IMR-90 (cell line): ENCODE measurements around the gene ANKRD63. TPM values are rescaled to one million over a fixed set of nuclear protein-coding genes. Genes with fewer than 3 reads are reported as not detected.

Experiments used
- ATAC-seq: fragments of 200-7000 bp; cut with Tn5 transposase; 2 replicates; pipeline ENCODE4 v1.9.1; 2020; ENCODE audit warnings: low read depth, mild to moderate bottlenecking, moderate library complexity
- BruUV-seq: library from RNA; stranded (reverse); fragments of 400-500 nt; replicated peaks from 2 replicates; lab custom pipeline; 2021; lab: Mats Ljungman, UMichigan
- CTCF ChIA-PET: fragments of 300-600 bp; formaldehyde crosslinking; extraction: SDS; loops from one replicate; lab custom pipeline; 2021; ENCODE audit warnings: antibody characterized with exemption; lab: Yijun Ruan, JAX
- POLR2A ChIA-PET: fragments of 300-600 bp; sonication (Branson Sonifier 250); formaldehyde crosslinking; loops from one replicate; lab custom pipeline; 2022; ENCODE audit warnings: antibody characterized with exemption; ENCODE audit not compliant: unreplicated experiment; lab: Charles Lee
- DNase-seq: peaks from one replicate; pipeline ENCODE4 v3.0.0; 2013
- H2AFZ ChIP-seq: replicated peaks from 2 replicates; pipeline ENCODE3; 2013; ENCODE audit warnings: low read length, mild to moderate bottlenecking; ENCODE audit not compliant: poor library complexity
- H2AK5ac ChIP-seq: 2 replicates; pipeline ENCODE4 v1.6.1; 2013; ENCODE audit warnings: low read depth, low read length, inconsistent platforms
- H2AK9ac ChIP-seq: replicated peaks from 2 replicates; pipeline ENCODE3; 2013; ENCODE audit warnings: mild to moderate bottlenecking, low read depth, low read length, moderate library complexity; ENCODE audit not compliant: poor library complexity
- H2BK120ac ChIP-seq: 2 replicates; pipeline ENCODE4 v1.6.1; 2013; ENCODE audit warnings: low read depth, low read length, inconsistent platforms
- H2BK15ac ChIP-seq: 3 replicates; pipeline ENCODE4 v1.6.1; 2013; ENCODE audit warnings: low read depth, low read length, inconsistent platforms
- H2BK20ac ChIP-seq: 2 replicates; pipeline ENCODE4 v1.6.1; 2013; ENCODE audit warnings: low read depth, mild to moderate bottlenecking, inconsistent platforms, low read length, moderate library complexity
- H2BK5ac ChIP-seq: 2 replicates; pipeline ENCODE4 v1.6.1; 2013; ENCODE audit warnings: mild to moderate bottlenecking, low read depth, low read length, inconsistent platforms; ENCODE audit not compliant: poor library complexity, severe bottlenecking
- H3K14ac ChIP-seq: replicated peaks from 2 replicates; pipeline ENCODE4 v1.6.1; 2013; ENCODE audit warnings: low read depth, low read length, inconsistent platforms
- H3K18ac ChIP-seq: 2 replicates; pipeline ENCODE4 v1.6.1; 2013; ENCODE audit warnings: low read depth, low read length, control low read depth
- H3K23ac ChIP-seq: 2 replicates; pipeline ENCODE4 v1.6.1; 2013; ENCODE audit warnings: low read depth, low read length, inconsistent platforms
- H3K27ac ChIP-seq: 2 replicates; pipeline ENCODE4 v1.5.1; 2013; ENCODE audit warnings: mild to moderate bottlenecking, control low read depth, low read length; ENCODE audit not compliant: insufficient read depth
- H3K27me3 ChIP-seq: 2 replicates; pipeline ENCODE4 v1.6.1; 2013; ENCODE audit warnings: low read length; ENCODE audit not compliant: control insufficient read depth, insufficient read depth
- H3K36me3 ChIP-seq: 2 replicates; pipeline ENCODE4 v1.6.1; 2013; ENCODE audit warnings: low read length, mixed read lengths; ENCODE audit not compliant: control insufficient read depth, insufficient read depth
- H3K4ac ChIP-seq: 2 replicates; pipeline ENCODE4 v1.6.1; 2013; ENCODE audit warnings: low read depth, low read length, inconsistent platforms
- H3K4me1 ChIP-seq: 2 replicates; pipeline ENCODE4 v1.6.1; 2013; ENCODE audit warnings: low read length, mixed read lengths; ENCODE audit not compliant: control insufficient read depth, insufficient read depth
- H3K4me2 ChIP-seq: 2 replicates; pipeline ENCODE4 v1.6.1; 2013; ENCODE audit warnings: low read depth, mild to moderate bottlenecking, control low read depth, low read length, moderate library complexity
- H3K4me3 ChIP-seq: 2 replicates; pipeline ENCODE4 v1.5.1; 2013; ENCODE audit warnings: low read depth, mild to moderate bottlenecking, control low read depth, low read length, moderate library complexity; ENCODE audit not compliant: insufficient read depth
- H3K56ac ChIP-seq: 2 replicates; pipeline ENCODE4 v1.6.1; 2013; ENCODE audit warnings: low read length, inconsistent platforms; ENCODE audit not compliant: insufficient read depth; ENCODE audit errors: extremely low read depth
- H3K79me1 ChIP-seq, 2 experiments: 2 replicates each; pipeline ENCODE4 v1.6.1; 2013; ENCODE audit warnings: low read length in 2 of 2, inconsistent platforms in 1 of 2, low read depth in 1 of 2
- H3K9ac ChIP-seq: 2 replicates; pipeline ENCODE4 v1.6.1; 2013; ENCODE audit warnings: low read depth, low read length, control low read depth
- H3K9me1 ChIP-seq: 2 replicates; pipeline ENCODE4 v1.6.1; 2013; ENCODE audit warnings: low read length, inconsistent platforms; ENCODE audit not compliant: insufficient read depth
- H3K9me3 ChIP-seq: 2 replicates; pipeline ENCODE4 v1.6.1; 2013; ENCODE audit warnings: low read length; ENCODE audit not compliant: control insufficient read depth, insufficient read depth
- H4K20me1 ChIP-seq: 2 replicates; pipeline ENCODE4 v1.6.1; 2013; ENCODE audit warnings: low read length, inconsistent platforms; ENCODE audit not compliant: insufficient read depth
- H4K5ac ChIP-seq: 2 replicates; pipeline ENCODE4 v1.6.1; 2013; ENCODE audit warnings: mild to moderate bottlenecking, low read depth, low read length, control low read depth
- H4K8ac ChIP-seq, 2 experiments: 2 replicates each; pipeline ENCODE4 v1.6.1; 2013; ENCODE audit warnings: low read depth in 2 of 2, low read length in 2 of 2, control low read depth in 1 of 2, inconsistent platforms in 1 of 2
- H4K91ac ChIP-seq: 2 replicates; pipeline ENCODE4 v1.6.1; 2013; ENCODE audit warnings: low read depth, low read length, inconsistent platforms; ENCODE audit not compliant: insufficient read depth
- CEBPB ChIP-seq: IDR thresholded peaks from 2 replicates; pipeline ENCODE4 v1.6.1; 2012; ENCODE audit warnings: low read depth, low read length, improper control_type of control experiment
- CHD1 ChIP-seq: IDR thresholded peaks from 2 replicates; pipeline ENCODE4 v1.6.1; 2012; ENCODE audit warnings: low read depth, low read length, improper control_type of control experiment
- CTCF ChIP-seq: conservative IDR thresholded peaks from 2 replicates; pipeline ENCODE4 v1.5.1; 2012; ENCODE audit warnings: mild to moderate bottlenecking, low read depth, low read length, improper control_type of control experiment
- FOS ChIP-seq: fragments of 150-350 bp; IDR thresholded peaks from 2 replicates; pipeline ENCODE4 v1.6.1; 2016; ENCODE audit warnings: low read depth, low read length
- MAZ ChIP-seq: IDR thresholded peaks from 2 replicates; pipeline ENCODE4 v1.6.1; 2012; ENCODE audit warnings: low read depth, mild to moderate bottlenecking, low read length, improper control_type of control experiment, moderate library complexity, borderline replicate concordance
- MXI1 ChIP-seq: IDR thresholded peaks from 2 replicates; pipeline ENCODE4 v1.6.1; 2012; ENCODE audit warnings: low read depth, mild to moderate bottlenecking, low read length, moderate library complexity, borderline replicate concordance
- NFE2L2 ChIP-seq: fragments of 150-350 bp; IDR thresholded peaks from 2 replicates; pipeline ENCODE4 v1.6.1; 2016; ENCODE audit warnings: low read depth, mild to moderate bottlenecking, low read length
- POLR2A ChIP-seq: IDR thresholded peaks from 2 replicates; pipeline ENCODE4 v1.6.1; 2012; ENCODE audit warnings: mild to moderate bottlenecking, low read depth, low read length
- RAD21 ChIP-seq: IDR thresholded peaks from 2 replicates; pipeline ENCODE4 v1.6.1; 2012; ENCODE audit warnings: low read length, improper control_type of control experiment
- RCOR1 ChIP-seq: IDR thresholded peaks from 2 replicates; pipeline ENCODE4 v1.6.1; 2012; ENCODE audit warnings: mild to moderate bottlenecking, low read length, improper control_type of control experiment; ENCODE audit not compliant: insufficient replicate concordance
- RFX5 ChIP-seq: IDR thresholded peaks from 2 replicates; pipeline ENCODE4 v1.8.0; 2012; ENCODE audit warnings: low read depth, mild to moderate bottlenecking, low read length, moderate library complexity
- USF2 ChIP-seq: fragments of 150-350 bp; IDR thresholded peaks from 2 replicates; pipeline ENCODE4 v1.6.1; 2017; ENCODE audit warnings: mild to moderate bottlenecking, antibody characterized with exemption, low read length, low read depth
- WGBS, 2 experiments: methylation state at CpG; one replicate each; pipeline versions ENCODE4 v1.1.5 to v1.1.7; 2013; ENCODE audit warnings: missing lambda C conversion rate in 2 of 2; ENCODE audit not compliant: insufficient read length in 1 of 2; ENCODE audit errors: extremely low coverage in 2 of 2; 5-methylcytosine and 5-hydroxymethylcytosine counted together
- dilution Hi-C: fragments of 300-500 bp; cut with HindIII; formaldehyde crosslinking; loops from one replicate; pipeline ENCODE4 v1.14.3; 2018; ENCODE audit warnings: low sequenced_read_pairs; ENCODE audit not compliant: unreplicated experiment
- in situ Hi-C: fragments of 300-500 bp; cut with MboI; formaldehyde crosslinking; loops from 3 replicates; pipeline ENCODE4 v1.14.3; 2019; ENCODE audit warnings: low sequenced_read_pairs, inconsistent platforms, mixed read lengths
- intact Hi-C: fragments of 100-400 bp; cut with micrococcal nuclease; formaldehyde crosslinking; loops from 2 replicates; pipeline ENCODE4 v1.10.0; 2022
- polyA plus RNA-seq, 3 experiments: library from polyadenylated mRNA; depleted of rRNA; stranded (reverse); fragments of >200 nt; gene quantifications; 2 replicates each; pipeline ENCODE4 v1.2.3, GENCODE V29; 2012; ENCODE audit warnings: low replicate concordance in 1 of 3
- total RNA-seq: library from RNA; depleted of rRNA; stranded (reverse); fragments of >200 nt; gene quantifications from 2 replicates; pipeline ENCODE4 v1.2.3, GENCODE V29; 2012
- TF ChIP-seq, protein P1 (sequence below): fragments of 150-350 bp; IDR thresholded peaks from 2 replicates; pipeline ENCODE4 v1.6.1; 2016; ENCODE audit warnings: low read depth, mild to moderate bottlenecking, low read length, moderate library complexity, borderline replicate concordance

The ANKRD63 gene
- total and polyA plus RNA-seq, 2 of the 4 experiments (the other 2 are of a cell fraction), result not detected

- no peak overlapping the region for H4K91ac ChIP-seq
- 92% methylated on average over 4 of the region's 8 CpGs; no CpG with 5 or more reads in 1 of the 2 experiments for WGBS, 2 experiments
- no peak overlapping the region for H2BK5ac ChIP-seq
- H3K14ac ChIP-seq, result no peak overlapping the region
- BruUV-seq, result no TSS peak
- CTCF ChIA-PET, result interaction anchor here (1.0 kb wide), 1 partner anchor 25 kb away, joined by 3 read pairs; no protein-coding TSS in a partner anchor
- intact Hi-C loops, result no loop called here
- no peak overlapping the region for H2AK9ac ChIP-seq
- H3K18ac ChIP-seq, result no peak overlapping the region
- no peak overlapping the region for H3K23ac ChIP-seq
- no peak overlapping the region for H4K8ac ChIP-seq
- in situ Hi-C loops, result no loop called here
- H3K56ac ChIP-seq, result no peak overlapping the region
- no peak overlapping the region for H3K4me2 ChIP-seq
- H4K20me1 ChIP-seq, result no peaks in the 10 kb centered on the region
- ATAC-seq (no peak), DNase-seq (no peak)
- peaks cover 61% of the 10 kb centered on the region for H3K27me3 ChIP-seq
- H3K4me1 ChIP-seq, result peaks cover 2% of the 10 kb centered on the region; the same call in 1 of the 2 replicates
- no peak overlapping the region for H2AK5ac ChIP-seq
- TF ChIP-seq POLR2A (no peak), FOS (no peak), CHD1 (no peak), RFX5 (no peak), MAZ (no peak), RCOR1 (no peak), NFE2L2 (no peak), CTCF (no peak), USF2 (no peak), MXI1 (no peak), RAD21 (no peak), CEBPB (no peak)
- TF ChIP-seq, protein P1, sequence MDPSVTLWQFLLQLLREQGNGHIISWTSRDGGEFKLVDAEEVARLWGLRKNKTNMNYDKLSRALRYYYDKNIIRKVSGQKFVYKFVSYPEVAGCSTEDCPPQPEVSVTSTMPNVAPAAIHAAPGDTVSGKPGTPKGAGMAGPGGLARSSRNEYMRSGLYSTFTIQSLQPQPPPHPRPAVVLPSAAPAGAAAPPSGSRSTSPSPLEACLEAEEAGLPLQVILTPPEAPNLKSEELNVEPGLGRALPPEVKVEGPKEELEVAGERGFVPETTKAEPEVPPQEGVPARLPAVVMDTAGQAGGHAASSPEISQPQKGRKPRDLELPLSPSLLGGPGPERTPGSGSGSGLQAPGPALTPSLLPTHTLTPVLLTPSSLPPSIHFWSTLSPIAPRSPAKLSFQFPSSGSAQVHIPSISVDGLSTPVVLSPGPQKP, result no peak
- no peak overlapping the region for H2BK120ac ChIP-seq
- H3K9me1 ChIP-seq, result no peaks in the 10 kb centered on the region
- H3K9me3 ChIP-seq, result no peaks in the 10 kb centered on the region
- H3K4ac ChIP-seq, result no peak overlapping the region
- H2BK20ac ChIP-seq, result no peak overlapping the region
- H3K36me3 ChIP-seq, result no peaks in the 10 kb centered on the region
- no peak overlapping the region for H3K9ac ChIP-seq
- POLR2A ChIA-PET, result no interaction called here
- no peaks in the 10 kb centered on the region for H3K79me1 ChIP-seq
- dilution Hi-C loops, result no loop called here
- peak overlapping the region; percentile 56 for H2AFZ ChIP-seq
- no peak overlapping the region for H2BK15ac ChIP-seq
- H3K4me3 ChIP-seq, result no peak overlapping the region
- no peak overlapping the region for H3K27ac ChIP-seq
- H4K5ac ChIP-seq, result no peak overlapping the region
Measured at GRCh38 chr15:40250304-40250656, 32.6 kb downstream of the ANKRD63 start.
